HG03457 (cell line): ENCODE measurements around the gene AK2.
"Not testable (repeated sequence)": the region's sequence is repeated elsewhere in the genome, so short reads cannot be mapped to it uniquely, and the experiment has no call there.

Experiments used
- ATAC-seq: cut with Tn5 transposase; IDR thresholded peaks from one replicate; pipeline ENCODE4 v1.9.1; 2021; ENCODE audit warnings: moderate number of reproducible peaks; ENCODE audit not compliant: unreplicated experiment

AK2 gene

GRCh38 chr1:33055210-33056008, 18.7 kb upstream of the AK2 start:
- no peak for ATAC-seq

- no peak for ATAC-seq
Observed at GRCh38 chr1:33050221-33051076, 13.8 kb upstream of the AK2 start.

GRCh38 chr1:33049371-33049770, 12.7 kb upstream of the AK2 start:
- no peak for ATAC-seq

GRCh38 chr1:33048426-33048825, 11.7 kb upstream of the AK2 start:
- no peak for ATAC-seq

GRCh38 chr1:33047839-33048305, 11.2 kb upstream of the AK2 start:
- no peak for ATAC-seq

GRCh38 chr1:33047290-33047689, 10.6 kb upstream of the AK2 start:
- no peak for ATAC-seq

- not testable (repeated sequence) for ATAC-seq
Observed at GRCh38 chr1:33046234-33046633, 9.6 kb upstream of the AK2 start.

GRCh38 chr1:33045814-33046213, 9.1 kb upstream of the AK2 start:
- no peak for ATAC-seq

- no peak for ATAC-seq
Observed at GRCh38 chr1:33045246-33045645, 8.6 kb upstream of the AK2 start.

GRCh38 chr1:33043267-33044092, 6.8 kb upstream of the AK2 start:
- ATAC-seq = no peak

- no peak for ATAC-seq
Observed at GRCh38 chr1:33042831-33043230, 6.1 kb upstream of the AK2 start.

GRCh38 chr1:33041026-33041425, 4.3 kb upstream of the AK2 start:
- no peak for ATAC-seq

GRCh38 chr1:33039840-33040239, 3.2 kb upstream of the AK2 start:
- no peak for ATAC-seq

GRCh38 chr1:33036051-33036525, 595 bp downstream of the AK2 start:
- no peak for ATAC-seq

- no peak for ATAC-seq
Observed at GRCh38 chr1:33032126-33032869, 4.4 kb downstream of the AK2 start.

GRCh38 chr1:33031506-33031905, 5.2 kb downstream of the AK2 start:
- no peak for ATAC-seq

GRCh38 chr1:33030575-33030974, 6.1 kb downstream of the AK2 start:
- no peak for ATAC-seq

GRCh38 chr1:33029921-33030320, 6.8 kb downstream of the AK2 start:
- no peak for ATAC-seq

- no peak for ATAC-seq
Observed at GRCh38 chr1:33029209-33029608, 7.5 kb downstream of the AK2 start.

- ATAC-seq = no peak
Observed at GRCh38 chr1:33025761-33026160, 10.9 kb downstream of the AK2 start.
